Large intestine (tissue), 12 donors: ENCODE measurements around the gene MRPS15. TPM values are rescaled to one million over a fixed set of nuclear protein-coding genes. Genes with fewer than 3 reads are reported as not detected.
"Not testable (repeated sequence)": the region's sequence is repeated elsewhere in the genome, so short reads cannot be mapped to it uniquely, and the experiment has no call there.

Experiments
- DNase-seq, 2 donors: peaks; one replicate each; pipeline versions ENCODE4 v3.0.0 to v3.0.0-alpha.2; 2013
- H3K27ac ChIP-seq: one replicate; pipeline ENCODE4 v1.5.1; 2013; ENCODE audit warnings: low read length
- H3K27me3 ChIP-seq: 2 replicates; pipeline ENCODE4 v1.6.1; 2013; ENCODE audit warnings: low read length; ENCODE audit not compliant: control insufficient read depth, insufficient read depth
- H3K36me3 ChIP-seq: 2 replicates; pipeline ENCODE4 v1.6.1; 2013; ENCODE audit warnings: low read length; ENCODE audit not compliant: control insufficient read depth, insufficient read depth
- H3K4me1 ChIP-seq: one replicate; pipeline ENCODE4 v1.6.1; 2013; ENCODE audit warnings: low read length; ENCODE audit not compliant: control insufficient read depth, insufficient read depth
- H3K4me3 ChIP-seq: one replicate; pipeline ENCODE4 v1.5.1; 2013; ENCODE audit warnings: low read length
- H3K9me3 ChIP-seq: one replicate; pipeline ENCODE4 v1.6.1; 2013; ENCODE audit warnings: mild to moderate bottlenecking, low read depth, low read length, moderate library complexity; ENCODE audit not compliant: control insufficient read depth
- WGBS: methylation state at CpG from one replicate; pipeline ENCODE4 v1.1.5; 2013; ENCODE audit warnings: low lambda C conversion rate; ENCODE audit not compliant: insufficient coverage; 5-methylcytosine and 5-hydroxymethylcytosine counted together
- long read RNA-seq, 11 donors: transcript quantifications; one replicate each; lab custom pipeline, GENCODE V29; 2026
- polyA plus RNA-seq: library from polyadenylated mRNA; unstranded; fragments of 120-200 nt; gene quantifications from one replicate; pipeline ENCODE4 v1.2.1, GENCODE V29; 2013

MRPS15 gene
- 67.2 TPM for polyA plus RNA-seq
- long read RNA-seq, donor 1, transcript MRPS15-201 (8 exons, 1,006 nt), result minor isoform, 19 of 52 reads
- long read RNA-seq, donor 1, transcript MRPS15-203 (2 exons, 533 nt), result major isoform, 32 of 52 reads
- long read RNA-seq, donor 1, partial matches to known transcripts, result 0 of 52 reads
- long read RNA-seq, donor 1, other reads (novel, unspliced or antisense), result 0 of 52 reads
- long read RNA-seq, donor 2, transcript MRPS15-201 (8 exons, 1,006 nt), result minor isoform, 39 of 92 reads
- long read RNA-seq, donor 2, transcript MRPS15-203 (2 exons, 533 nt), result major isoform, 52 of 92 reads
- long read RNA-seq, donor 2, partial matches to known transcripts, result 0 of 92 reads
- long read RNA-seq, donor 2, other reads (novel, unspliced or antisense), result 0 of 92 reads
- long read RNA-seq, donor 3, result 0 reads
- long read RNA-seq, donor 4, transcript MRPS15-203 (2 exons, 533 nt), result major isoform, 14 of 16 reads
- long read RNA-seq, donor 4, partial matches to known transcripts, result 0 of 16 reads
- long read RNA-seq, donor 4, other reads (novel, unspliced or antisense), result 0 of 16 reads
- long read RNA-seq, donor 5, transcript MRPS15-203 (2 exons, 533 nt), result major isoform, 37 of 52 reads
- long read RNA-seq, donor 5, transcript MRPS15-201 (8 exons, 1,006 nt), result minor isoform, 15 of 52 reads
- long read RNA-seq, donor 5, partial matches to known transcripts, result 0 of 52 reads
- long read RNA-seq, donor 5, other reads (novel, unspliced or antisense), result 0 of 52 reads
- long read RNA-seq, donor 6, transcript MRPS15-201 (8 exons, 1,006 nt), result minor isoform, 33 of 95 reads
- long read RNA-seq, donor 6, transcript MRPS15-203 (2 exons, 533 nt), result major isoform, 62 of 95 reads
- long read RNA-seq, donor 6, partial matches to known transcripts, result 0 of 95 reads
- long read RNA-seq, donor 6, other reads (novel, unspliced or antisense), result 0 of 95 reads
- long read RNA-seq, donor 7, transcript MRPS15-201 (8 exons, 1,006 nt), result minor isoform, 17 of 37 reads
- long read RNA-seq, donor 7, transcript MRPS15-203 (2 exons, 533 nt), result major isoform, 20 of 37 reads
- long read RNA-seq, donor 7, partial matches to known transcripts, result 0 of 37 reads
- long read RNA-seq, donor 7, other reads (novel, unspliced or antisense), result 0 of 37 reads
- long read RNA-seq, donor 8, transcript MRPS15-201 (8 exons, 1,006 nt), result minor isoform, 68 of 177 reads
- long read RNA-seq, donor 8, transcript MRPS15-204 (3 exons, 2,127 nt), result minor isoform, 5 of 177 reads
- long read RNA-seq, donor 8, transcript MRPS15-203 (2 exons, 533 nt), result major isoform, 104 of 177 reads
- long read RNA-seq, donor 8, partial matches to known transcripts, result 0 of 177 reads
- long read RNA-seq, donor 8, other reads (novel, unspliced or antisense), result 0 of 177 reads
- long read RNA-seq, donor 9, transcript MRPS15-201 (8 exons, 1,006 nt), result minor isoform, 46 of 112 reads
- long read RNA-seq, donor 9, transcript MRPS15-203 (2 exons, 533 nt), result major isoform, 62 of 112 reads
- long read RNA-seq, donor 9, partial matches to known transcripts, result 0 of 112 reads
- long read RNA-seq, donor 9, other reads (novel, unspliced or antisense), result 0 of 112 reads
- long read RNA-seq, donor 10, transcript MRPS15-201 (8 exons, 1,006 nt), result minor isoform, 43 of 90 reads
- long read RNA-seq, donor 10, transcript MRPS15-203 (2 exons, 533 nt), result major isoform, 47 of 90 reads
- long read RNA-seq, donor 10, partial matches to known transcripts, result 0 of 90 reads
- long read RNA-seq, donor 10, other reads (novel, unspliced or antisense), result 0 of 90 reads
- long read RNA-seq, donor 11, transcript MRPS15-203 (2 exons, 533 nt), result major isoform, 45 of 77 reads
- long read RNA-seq, donor 11, transcript MRPS15-201 (8 exons, 1,006 nt), result minor isoform, 28 of 77 reads
- long read RNA-seq, donor 11, partial matches to known transcripts, result 0 of 77 reads
- long read RNA-seq, donor 11, other reads (novel, unspliced or antisense), result 0 of 77 reads

DNA sequence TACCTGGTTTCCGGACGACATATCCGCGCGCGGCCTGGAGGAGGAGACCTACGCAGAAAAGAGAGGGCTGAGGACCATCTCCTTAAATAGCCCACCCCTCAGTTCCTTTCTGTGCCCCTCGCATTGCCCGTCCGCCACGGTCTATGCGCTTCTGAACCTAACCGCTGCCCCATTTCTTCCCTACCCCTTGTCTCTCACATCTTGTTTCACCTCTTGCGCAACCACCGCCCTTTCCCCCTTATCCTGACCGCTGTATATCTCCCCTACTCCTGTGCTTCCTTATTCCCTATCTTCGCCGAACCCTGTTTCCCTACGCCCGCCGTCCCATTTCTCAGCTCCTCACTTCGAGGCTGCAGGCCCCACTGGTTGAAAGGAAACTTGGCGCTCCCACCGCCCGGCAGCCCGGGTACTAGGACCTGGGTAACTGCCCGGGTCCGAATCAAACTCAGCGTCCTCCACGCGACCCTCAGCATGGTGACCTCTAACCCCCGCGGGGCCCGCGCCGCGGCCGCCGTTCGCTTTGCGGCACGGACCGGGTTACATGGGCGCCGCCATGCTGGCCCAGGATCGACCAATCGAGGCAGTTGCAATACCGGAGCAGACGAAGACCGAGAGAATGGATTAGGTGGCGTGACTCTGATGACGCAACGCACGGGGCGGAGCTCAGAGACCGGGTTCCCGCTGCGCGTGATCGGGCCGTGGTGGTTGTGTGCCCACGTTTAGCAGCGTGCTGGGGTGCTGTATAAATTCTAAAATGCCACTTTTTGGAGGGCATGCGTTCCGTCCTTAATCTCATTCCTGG, at the start of gene MRPS15:
Gene MRPS15 (minus strand): TSS at position 582 of the 802 bp plus-strand sequence. CDS start 109 bp downstream, at position 473.
- Histone ChIP-seq H3K27me3 (no peaks in the 10 kb centered on the region), H3K4me1 (peaks cover 8% of the 10 kb centered on the region), H3K4me3 (peak within 1 kb of the TSS; percentile 91), H3K9me3 (no peaks in the 10 kb centered on the region), H3K36me3 (peaks cover 33% of the 10 kb centered on the region), H3K27ac (peak within 1 kb of the TSS; percentile 98)
- WGBS, result 0% methylated on average over 10 of the region's 65 CpGs
- DNase-seq, result peak; percentile 96 to 98

DNA sequence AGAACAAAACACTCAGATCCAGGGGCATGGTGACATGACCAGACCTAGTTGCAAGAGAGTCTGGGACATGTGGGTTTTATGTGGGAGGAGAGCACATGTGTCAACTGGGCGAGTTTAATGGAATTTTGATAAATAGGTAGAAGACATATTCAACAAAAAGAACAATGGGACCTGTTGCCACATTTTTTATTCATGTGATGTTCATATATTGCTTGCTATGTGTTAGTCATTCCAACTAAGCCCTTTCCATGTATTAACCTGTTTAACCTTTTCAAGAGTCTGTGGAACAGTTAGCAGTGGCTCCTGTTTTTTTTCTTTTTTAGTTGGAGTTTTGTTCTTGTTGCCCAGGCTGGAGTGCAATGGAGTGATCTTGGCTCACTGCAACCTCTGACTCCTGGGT, 48.7 kb upstream of the MRPS15 start:
- no peaks in the 10 kb centered on the region for H3K27me3 ChIP-seq
- no peaks in the 10 kb centered on the region for H3K4me1 ChIP-seq
- no peaks in the 10 kb centered on the region for H3K9me3 ChIP-seq
- no peak for DNase-seq
- no peak overlapping the region for H3K27ac ChIP-seq
- H3K36me3 ChIP-seq, result no peaks in the 10 kb centered on the region
- no CpG with 5 or more reads among the region's 1 CpG for WGBS
- no peak overlapping the region for H3K4me3 ChIP-seq

DNA sequence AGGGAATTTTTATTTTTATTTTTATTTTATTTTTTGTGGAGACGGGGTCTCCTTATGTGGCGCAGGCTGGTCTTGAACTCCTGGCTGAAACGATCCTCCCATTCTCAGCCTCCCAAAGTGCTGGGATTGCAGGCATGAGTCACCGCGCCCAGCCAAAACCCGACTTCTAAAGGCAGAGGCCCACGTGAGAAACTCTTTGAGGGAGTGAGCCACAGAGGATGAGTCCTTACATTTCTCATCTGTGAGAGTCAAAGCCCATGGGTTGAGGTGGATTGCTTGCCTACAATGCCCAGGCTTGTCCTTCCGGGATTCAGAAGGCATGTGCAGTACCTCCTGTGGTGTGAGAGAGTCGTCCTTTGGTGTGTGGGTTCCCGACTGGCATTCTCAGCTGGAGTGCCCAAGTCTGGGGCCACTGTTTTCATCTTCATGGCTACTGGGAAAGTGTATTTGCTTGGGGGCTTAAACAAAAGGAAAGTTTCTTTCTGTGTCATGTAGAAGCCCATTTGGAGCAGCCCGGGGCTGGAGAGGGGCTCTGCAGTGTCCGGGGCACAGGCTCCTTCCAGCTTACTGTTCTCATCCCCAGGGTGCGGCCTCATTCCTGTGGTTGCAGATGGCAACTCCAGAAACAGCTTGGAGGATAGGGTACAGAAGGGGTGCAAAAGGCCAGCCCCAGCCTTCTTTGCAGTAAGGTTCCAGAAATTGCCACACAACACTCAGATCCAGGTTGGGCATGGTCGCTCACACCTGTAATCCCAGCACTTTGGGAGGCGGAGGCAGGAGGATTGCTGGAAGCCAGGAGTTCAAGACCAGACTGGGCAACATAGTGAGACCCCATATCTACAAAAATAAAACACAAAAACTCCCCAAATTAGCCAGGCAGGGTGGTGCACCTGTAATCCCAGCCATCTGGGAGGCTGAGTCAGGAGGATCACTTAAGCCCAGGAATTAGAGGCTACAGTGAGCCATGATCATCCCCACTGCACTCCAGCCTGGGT, 47.9 kb upstream of the MRPS15 start:
- Histone ChIP-seq H3K27ac (no peak overlapping the region), H3K4me1 (no peaks in the 10 kb centered on the region), H3K4me3 (no peak overlapping the region), H3K9me3 (no peaks in the 10 kb centered on the region), H3K36me3 (no peaks in the 10 kb centered on the region), H3K27me3 (no peaks in the 10 kb centered on the region)
- 93% methylated on average over 3 of the region's 15 CpGs for WGBS
- DNase-seq, result no peak

DNA sequence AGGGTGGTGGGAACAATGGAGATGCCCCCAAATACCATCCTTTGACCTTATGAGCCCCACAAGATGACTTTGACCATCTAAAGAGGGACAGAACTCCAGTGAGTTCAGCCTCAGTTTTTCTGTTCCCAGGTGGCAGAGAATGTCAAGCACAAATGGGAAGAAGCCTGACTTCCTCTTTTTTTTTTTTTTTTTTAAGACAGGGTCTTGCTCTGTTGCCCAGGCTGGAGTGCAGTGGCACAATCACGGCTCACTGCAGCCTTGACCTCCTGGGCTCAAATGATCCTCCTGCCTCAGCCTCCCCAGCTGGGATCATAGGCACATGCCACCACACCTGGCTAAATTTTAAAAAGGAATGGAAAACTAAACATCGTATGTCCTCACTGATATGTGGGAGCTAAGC, 47.0 kb upstream of the MRPS15 start:
- not testable (repeated sequence) for H3K27me3 ChIP-seq, H3K27ac ChIP-seq, H3K4me1 ChIP-seq, H3K9me3 ChIP-seq, H3K36me3 ChIP-seq, H3K4me3 ChIP-seq, DNase-seq
- WGBS, result no CpG with 5 or more reads among the region's 2 CpGs

DNA sequence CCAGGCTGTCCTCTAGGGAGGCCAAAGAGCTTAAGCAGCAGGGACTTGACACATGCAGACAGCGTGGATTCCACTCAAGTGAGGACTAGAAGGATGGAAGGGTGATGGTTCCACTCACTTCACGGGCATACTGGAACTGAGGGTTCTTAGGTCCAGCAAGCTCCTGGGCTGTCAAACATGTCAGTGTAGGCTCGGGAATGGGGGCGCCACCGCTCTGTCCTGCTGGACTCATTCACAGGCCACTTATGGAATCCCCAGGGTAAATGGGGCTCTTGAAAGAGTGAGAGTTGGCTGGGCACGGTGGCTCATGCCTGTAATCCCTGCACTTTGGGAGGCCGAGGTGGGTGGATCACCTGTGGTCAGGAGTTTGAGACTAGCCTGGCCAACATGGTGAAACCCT, 46.2 kb upstream of the MRPS15 start:
- H3K36me3 ChIP-seq, result no peaks in the 10 kb centered on the region
- no peaks in the 10 kb centered on the region for H3K27me3 ChIP-seq
- H3K9me3 ChIP-seq, result no peaks in the 10 kb centered on the region
- no peak for DNase-seq
- no peaks in the 10 kb centered on the region for H3K4me1 ChIP-seq
- no peak overlapping the region for H3K4me3 ChIP-seq
- H3K27ac ChIP-seq, result no peak overlapping the region
- WGBS, result no CpG with 5 or more reads among the region's 7 CpGs

DNA sequence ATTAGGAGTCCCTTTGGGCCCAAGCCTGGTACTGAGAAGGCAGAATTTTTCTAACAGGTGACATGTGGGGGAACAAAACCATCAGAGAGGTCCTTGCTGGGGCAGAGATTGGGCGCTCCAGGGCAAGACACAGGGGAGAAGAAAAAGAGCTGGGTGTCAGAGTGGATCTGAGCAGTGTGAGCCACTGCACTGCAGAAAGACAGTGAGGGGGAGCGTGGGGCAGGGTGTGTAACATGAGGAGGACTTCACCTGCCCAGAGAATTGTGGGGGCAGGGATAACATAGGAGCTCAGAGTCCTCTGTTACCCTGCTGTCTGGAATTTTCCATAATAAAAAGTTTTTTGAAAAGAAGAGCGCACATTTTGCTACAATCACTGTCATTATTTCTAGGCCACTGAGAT, 44.1 kb upstream of the MRPS15 start:
- no peaks in the 10 kb centered on the region for H3K9me3 ChIP-seq
- 80% methylated on average over 1 of the region's 3 CpGs for WGBS
- H3K27ac ChIP-seq, result no peak overlapping the region
- H3K4me1 ChIP-seq, result no peaks in the 10 kb centered on the region
- no peaks in the 10 kb centered on the region for H3K36me3 ChIP-seq
- H3K4me3 ChIP-seq, result no peak overlapping the region
- no peaks in the 10 kb centered on the region for H3K27me3 ChIP-seq
- no peak for DNase-seq

DNA sequence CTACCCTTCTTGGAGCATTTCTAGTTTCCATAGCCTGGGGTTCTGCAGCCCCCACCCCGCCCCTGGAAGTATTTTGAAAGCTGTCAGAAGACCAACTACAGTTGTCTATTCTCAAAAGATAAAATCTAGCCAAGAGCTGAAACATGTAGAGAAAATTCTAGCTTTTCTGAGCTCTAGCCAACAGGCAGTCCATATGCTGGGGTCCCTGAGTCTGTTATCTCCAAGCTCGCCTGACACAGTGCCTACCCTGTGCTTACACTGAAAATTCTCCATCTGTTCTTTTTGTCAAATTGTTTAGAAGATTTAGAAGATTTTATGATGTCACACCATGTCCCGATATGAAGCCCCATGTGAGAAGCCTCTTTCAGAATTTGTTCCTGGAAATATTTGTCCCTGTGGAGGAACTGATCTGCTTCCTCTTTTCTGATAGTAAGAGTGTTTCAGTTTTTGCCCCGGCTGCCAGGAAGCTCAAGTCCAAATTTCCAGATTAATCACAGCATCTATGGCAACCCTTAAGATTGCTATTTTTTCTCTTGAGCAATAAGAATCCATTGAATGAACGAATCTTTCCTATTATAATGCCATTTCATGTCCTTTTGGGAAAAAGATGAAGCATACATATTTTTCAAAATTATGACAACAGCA, 42.2 kb upstream of the MRPS15 start:
- Histone ChIP-seq H3K27me3 (no peaks in the 10 kb centered on the region), H3K36me3 (no peaks in the 10 kb centered on the region), H3K9me3 (no peaks in the 10 kb centered on the region), H3K4me3 (no peak overlapping the region), H3K27ac (no peak overlapping the region), H3K4me1 (no peaks in the 10 kb centered on the region)
- no peak for DNase-seq
- WGBS, result 80% methylated on average over 2 of the region's 5 CpGs

DNA sequence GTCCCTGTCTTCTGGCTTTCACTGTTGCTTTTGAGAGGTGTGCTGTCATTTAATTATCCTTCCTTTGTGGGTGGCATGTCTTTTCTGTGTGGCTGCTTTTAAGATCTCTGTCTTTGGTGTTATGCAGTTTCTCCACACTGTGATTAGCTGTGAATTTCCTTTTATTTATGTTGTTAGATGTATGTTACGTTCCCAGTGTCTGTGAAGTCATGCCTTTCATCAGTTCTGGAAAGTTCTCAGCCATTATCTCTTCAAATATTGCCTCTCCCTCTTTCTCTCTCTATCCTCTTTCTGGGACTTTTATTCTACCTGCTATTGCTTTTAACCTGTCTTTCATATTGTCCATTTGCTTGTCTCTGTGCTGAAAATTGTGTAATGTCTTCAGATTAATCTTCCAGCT, 39.5 kb upstream of the MRPS15 start:
- WGBS, result 100% methylated on average over 1 of the region's 1 CpG

More for the DNA sequence above, 39.5 kb upstream of the MRPS15 start:
- no peak for DNase-seq
- no peaks in the 10 kb centered on the region for H3K36me3 ChIP-seq
- no peaks in the 10 kb centered on the region for H3K4me1 ChIP-seq
- H3K9me3 ChIP-seq, result no peaks in the 10 kb centered on the region
- no peak overlapping the region for H3K4me3 ChIP-seq
- H3K27me3 ChIP-seq, result no peaks in the 10 kb centered on the region
- no peak overlapping the region for H3K27ac ChIP-seq
